Upper lobe of left lung (tissue), 6 donors: ENCODE results near the gene GTF3C5. TPM values are rescaled to one million over a fixed set of nuclear protein-coding genes. Genes with fewer than 3 reads are reported as not detected.

Experiments
- ATAC-seq, 2 donors: fragments of 200-7000 bp; cut with Tn5 transposase; one replicate each; pipeline ENCODE4 v1.9.1; 2022; ENCODE audit warnings: mild to moderate bottlenecking in 2 of 2, moderate library complexity in 2 of 2; ENCODE audit not compliant: low FRiP score in 2 of 2
- DNase-seq, 2 donors: peaks; one replicate each; pipeline ENCODE4 v3.0.0-alpha.2; 2019 to 2020
- H3K27ac ChIP-seq, 4 donors: fragments of 200-600 bp; sonication (generic); one replicate each; pipeline ENCODE4 v1.5.1; 2016 to 2019
- H3K27me3 ChIP-seq, 4 donors: fragments of 200-600 bp; sonication (generic); one replicate each; pipeline ENCODE4 v1.5.1; 2017 to 2019
- H3K36me3 ChIP-seq, 4 donors: fragments of 200-600 bp; sonication (generic); one replicate each; pipeline ENCODE4 v1.5.1; 2016 to 2019
- H3K4me1 ChIP-seq, 4 donors: fragments of 200-600 bp; sonication (generic); one replicate each; pipeline ENCODE4 v1.5.1; 2018 to 2019
- H3K4me3 ChIP-seq, 4 donors: fragments of 200-600 bp; sonication (generic); one replicate each; pipeline ENCODE4 v1.5.1; 2017 to 2019; ENCODE audit warnings: mild to moderate bottlenecking in 2 of 4, moderate library complexity in 1 of 4
- H3K9me3 ChIP-seq, 4 donors: fragments of 200-600 bp; sonication (generic); one replicate each; pipeline ENCODE4 v1.5.1; 2018 to 2019
- EP300 ChIP-seq, 4 donors: sonication (generic); formaldehyde crosslinking; IDR thresholded peaks; one replicate each; pipeline ENCODE4 v1.5.1; 2017; ENCODE audit warnings: antibody characterized with exemption in 4 of 4, control low read depth in 2 of 4
- POLR2A ChIP-seq, 4 donors: fragments of 450-650 bp; IDR thresholded peaks; one replicate each; pipeline ENCODE4 v1.5.1; 2016 to 2017; ENCODE audit warnings: antibody characterized with exemption in 4 of 4, mild to moderate bottlenecking in 2 of 4
- POLR2AphosphoS5 ChIP-seq, 2 donors: sonication (generic); formaldehyde crosslinking; IDR thresholded peaks; one replicate each; pipeline ENCODE4 v1.5.1; 2017; ENCODE audit warnings: antibody characterized with exemption in 2 of 2
- WGBS, 2 donors: methylation state at CpG; one replicate each; pipeline ENCODE4 v1.1.5; 2017 to 2018; 5-methylcytosine and 5-hydroxymethylcytosine counted together
- total RNA-seq, 6 donors: library from RNA; depleted of rRNA in 4 of 6; stranded (reverse); fragments of >200 nt in 4 of 6; gene quantifications; one replicate each; pipeline versions ENCODE4 v1.1.0 to v1.2.1, GENCODE V29; 2016 to 2021
- TF ChIP-seq, protein P1 (sequence below), 6 experiments: fragments of 450-650 bp in 4 of 6; fragments of 200-600 bp in 2 of 6; sonication (generic) in 2 of 6; IDR thresholded peaks; one replicate each; pipeline ENCODE4 v1.5.1; 2016 to 2019; ENCODE audit warnings: antibody characterized with exemption in 6 of 6
- donor health status: DM: no; HTN: no; CAD: no; lungs with moderate emphysema.
- donor health status: DM: no; HTN: yes; CAD: no; lungs with severe emphysema.

GTF3C5 gene
- total RNA-seq, 6 donors from 2014 or later: 40.9 to 133 (median 49.7) TPM

GRCh38 chr9:133086894-133087293, 56.1 kb downstream of the GTF3C5 start:
- Histone ChIP-seq H3K4me3 (no peak overlapping the region), H3K4me1 (no peaks in the 10 kb centered on the region), H3K36me3 (no peaks in the 10 kb centered on the region), H3K27ac (no peak overlapping the region), H3K27me3 (no peaks in the 10 kb centered on the region), H3K9me3 (no peaks in the 10 kb centered on the region)
- 82% methylated on average over 6 to 13 of the region's 15 CpGs for WGBS, 2 donors
- ATAC-seq (no peak), DNase-seq (peak in 1 of 2 donors; percentile 59)
- TF ChIP-seq POLR2A (IDR thresholded peaks at IDR 0.05) (no peak), POLR2AphosphoS5 (IDR thresholded peaks at IDR 0.05) (no peak)

DNA sequence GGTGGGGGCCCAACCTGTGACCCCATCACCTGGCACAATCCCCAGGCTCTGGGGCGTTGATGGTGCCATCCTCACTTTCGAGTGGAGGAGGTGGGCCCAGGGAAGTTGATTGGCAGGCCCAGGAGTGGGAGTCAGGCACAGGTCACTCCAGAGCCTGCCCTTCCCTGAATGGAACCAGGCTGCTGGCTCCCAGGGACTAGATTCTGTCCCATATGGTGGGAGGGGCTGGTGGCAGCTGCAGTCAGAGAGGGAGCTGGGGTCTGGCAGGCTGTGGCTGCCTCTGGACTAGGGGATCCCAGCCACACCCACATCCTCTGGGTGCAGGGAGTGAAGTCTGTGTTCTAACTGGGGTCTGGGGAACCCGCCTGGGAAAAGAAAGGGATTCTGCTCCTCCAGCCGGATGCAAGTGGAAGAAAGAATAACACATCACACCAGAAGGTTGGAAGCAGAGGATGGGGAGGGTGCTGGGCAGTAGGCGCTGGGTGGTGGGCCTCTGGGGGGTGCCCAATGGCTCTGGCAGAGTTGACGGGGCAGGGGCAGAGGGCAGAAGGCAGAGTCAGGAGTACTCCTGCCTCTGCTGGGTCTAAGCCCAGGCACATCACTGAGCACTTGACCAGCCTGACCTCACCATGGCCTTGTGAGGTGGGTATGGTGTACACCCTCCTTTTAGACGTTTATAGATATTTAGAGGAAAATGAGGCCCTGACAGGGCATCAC, 56.8 kb downstream of the GTF3C5 start:
- H3K27me3 ChIP-seq: no peaks in the 10 kb centered on the region
- H3K27ac ChIP-seq: no peak overlapping the region
- TF ChIP-seq EP300 (IDR thresholded peaks at IDR 0.05) (no peak), POLR2AphosphoS5 (IDR thresholded peaks at IDR 0.05) (no peak), POLR2A (IDR thresholded peaks at IDR 0.05) (no peak)
- TF ChIP-seq, protein P1, sequence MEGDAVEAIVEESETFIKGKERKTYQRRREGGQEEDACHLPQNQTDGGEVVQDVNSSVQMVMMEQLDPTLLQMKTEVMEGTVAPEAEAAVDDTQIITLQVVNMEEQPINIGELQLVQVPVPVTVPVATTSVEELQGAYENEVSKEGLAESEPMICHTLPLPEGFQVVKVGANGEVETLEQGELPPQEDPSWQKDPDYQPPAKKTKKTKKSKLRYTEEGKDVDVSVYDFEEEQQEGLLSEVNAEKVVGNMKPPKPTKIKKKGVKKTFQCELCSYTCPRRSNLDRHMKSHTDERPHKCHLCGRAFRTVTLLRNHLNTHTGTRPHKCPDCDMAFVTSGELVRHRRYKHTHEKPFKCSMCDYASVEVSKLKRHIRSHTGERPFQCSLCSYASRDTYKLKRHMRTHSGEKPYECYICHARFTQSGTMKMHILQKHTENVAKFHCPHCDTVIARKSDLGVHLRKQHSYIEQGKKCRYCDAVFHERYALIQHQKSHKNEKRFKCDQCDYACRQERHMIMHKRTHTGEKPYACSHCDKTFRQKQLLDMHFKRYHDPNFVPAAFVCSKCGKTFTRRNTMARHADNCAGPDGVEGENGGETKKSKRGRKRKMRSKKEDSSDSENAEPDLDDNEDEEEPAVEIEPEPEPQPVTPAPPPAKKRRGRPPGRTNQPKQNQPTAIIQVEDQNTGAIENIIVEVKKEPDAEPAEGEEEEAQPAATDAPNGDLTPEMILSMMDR (IDR thresholded peaks at IDR 0.05): no peak
- DNase-seq (no peak), ATAC-seq (no peak)
- 73 to 83% methylated on average over 5 to 7 of the region's 7 CpGs for WGBS, 2 donors
- no peaks in the 10 kb centered on the region for H3K4me1 ChIP-seq
- no peak overlapping the region for H3K4me3 ChIP-seq
- H3K9me3 ChIP-seq: no peaks in the 10 kb centered on the region
- no peaks in the 10 kb centered on the region for H3K36me3 ChIP-seq

DNA sequence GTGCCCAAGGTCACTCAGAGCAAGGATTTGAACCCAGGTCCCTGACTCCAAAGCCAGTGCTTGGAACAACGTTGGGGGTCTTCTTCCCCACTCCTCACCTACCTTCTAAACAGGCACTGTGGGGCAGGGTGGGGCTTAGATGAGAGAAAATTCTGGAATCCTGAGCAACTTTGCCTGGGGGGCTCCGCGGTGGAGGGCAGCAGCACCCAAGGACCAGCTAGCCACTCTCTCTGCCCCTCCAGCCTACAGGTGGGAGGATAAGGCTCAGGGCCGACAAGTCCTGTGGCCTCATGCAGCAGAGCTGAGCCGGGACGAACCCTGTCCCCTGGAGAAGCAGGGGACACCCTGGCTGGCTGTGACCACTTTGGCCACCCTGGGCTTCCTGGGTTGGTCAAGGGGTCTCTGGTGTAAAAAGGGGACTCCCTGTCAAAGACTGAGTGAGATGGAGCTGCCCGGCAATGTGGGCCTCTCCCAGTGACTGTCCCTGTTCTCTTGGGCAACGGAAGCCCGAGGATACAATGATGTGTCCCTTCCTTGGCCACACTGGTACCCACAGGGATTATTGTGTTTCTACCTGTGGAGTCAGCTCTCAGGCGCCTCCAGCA, 57.5 kb downstream of the GTF3C5 start:
- TF ChIP-seq, protein P1 (IDR thresholded peaks at IDR 0.05): no peak
- no peak for TF ChIP-seq EP300 (IDR thresholded peaks at IDR 0.05)
- TF ChIP-seq POLR2AphosphoS5 (IDR thresholded peaks at IDR 0.05): no peak
- TF ChIP-seq POLR2A (IDR thresholded peaks at IDR 0.05): no peak
- H3K9me3 ChIP-seq: no peaks in the 10 kb centered on the region
- WGBS, 2 donors: 94% methylated on average over 3 to 10 of the region's 10 CpGs
- no peaks in the 10 kb centered on the region for H3K4me1 ChIP-seq
- no peak for DNase-seq
- no peak overlapping the region for H3K4me3 ChIP-seq
- no peaks in the 10 kb centered on the region for H3K36me3 ChIP-seq
- ATAC-seq: no peak
- no peak overlapping the region for H3K27ac ChIP-seq
- no peaks in the 10 kb centered on the region for H3K27me3 ChIP-seq

DNA sequence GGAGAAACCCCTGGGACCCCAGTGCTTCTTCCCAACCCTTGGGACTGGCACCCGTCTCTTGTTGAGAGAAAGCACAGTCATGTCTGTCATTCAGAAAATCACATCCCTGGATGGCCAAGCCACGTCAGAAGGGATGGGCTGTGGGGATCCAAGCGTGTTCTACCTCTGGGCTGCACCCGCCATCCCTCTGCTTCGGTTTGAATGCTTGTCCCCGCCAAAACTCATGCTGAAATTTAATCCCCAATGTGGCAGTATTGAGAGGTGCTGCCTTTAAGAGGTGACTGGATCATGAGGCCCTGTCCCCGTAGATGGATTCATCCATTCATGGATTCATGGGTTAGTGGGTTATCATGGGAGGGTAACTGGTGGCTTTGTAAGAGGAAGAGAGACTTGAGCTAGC, 58.0 kb downstream of the GTF3C5 start:
- Histone ChIP-seq H3K4me1 (no peaks in the 10 kb centered on the region), H3K27me3 (no peaks in the 10 kb centered on the region), H3K36me3 (no peaks in the 10 kb centered on the region), H3K27ac (no peak overlapping the region), H3K9me3 (no peaks in the 10 kb centered on the region), H3K4me3 (no peak overlapping the region)
- TF ChIP-seq POLR2AphosphoS5 (IDR thresholded peaks at IDR 0.05) (no peak), POLR2A (IDR thresholded peaks at IDR 0.05) (no peak), EP300 (IDR thresholded peaks at IDR 0.05) (no peak)
- TF ChIP-seq, protein P1 (IDR thresholded peaks at IDR 0.05): no peak
- 92 to 95% methylated on average over 4 to 7 of the region's 7 CpGs for WGBS, 2 donors
- no peak for ATAC-seq
- no peak for DNase-seq

- Histone ChIP-seq H3K27me3 (no peaks in the 10 kb centered on the region), H3K27ac (no peak overlapping the region), H3K4me3 (no peak overlapping the region), H3K4me1 (no peaks in the 10 kb centered on the region), H3K9me3 (no peaks in the 10 kb centered on the region), H3K36me3 (no peaks in the 10 kb centered on the region)
- ATAC-seq: no peak
- no peak for DNase-seq
- WGBS, 2 donors: 83 to 92% methylated on average over 6 of the region's 6 CpGs
- TF ChIP-seq, protein P1 (IDR thresholded peaks at IDR 0.05): no peak
- TF ChIP-seq POLR2AphosphoS5 (IDR thresholded peaks at IDR 0.05): no peak
- TF ChIP-seq EP300 (IDR thresholded peaks at IDR 0.05): no peak
- no peak for TF ChIP-seq POLR2A (IDR thresholded peaks at IDR 0.05)
These were observed 58.5 kb downstream of the GTF3C5 start for GRCh38 chr9:133089271-133089671.
